ENCODE measurements around the gene PRAME. TPM values are rescaled to one million over a fixed set of nuclear protein-coding genes. Genes with fewer than 3 reads are reported as not detected.
"Not testable (repeated sequence)": the region's sequence is repeated elsewhere in the genome, so short reads cannot be mapped to it uniquely, and the experiment has no call there.

PRAME gene
- total and polyA plus RNA-seq, 2 experiments from 2014 or later, result not detected

- not testable (repeated sequence) for H3K27ac Mint-ChIP-seq; H3K4me3 Mint-ChIP-seq; H3K4me3 ChIP-seq; H3K9me3 Mint-ChIP-seq; H3K36me3 Mint-ChIP-seq (ENCODE audit: low read depth); H3K4me1 Mint-ChIP-seq; H3K27ac ChIP-seq (ENCODE audit: low read depth); H2AFZ ChIP-seq; H3K4me2 ChIP-seq; H3K4me1 ChIP-seq (ENCODE audit: insufficient read depth); H3K79me2 ChIP-seq (replicated peaks; ENCODE audit: insufficient read depth); H3K9me2 ChIP-seq (ENCODE audit: insufficient read depth); H3F3A ChIP-seq (replicated peaks; ENCODE audit: low read depth); H3K36me3 ChIP-seq (ENCODE audit: insufficient read depth); ATAC-seq; DNase-seq (ENCODE audit: low spot score); H4K20me1 ChIP-seq (replicated peaks; ENCODE audit: insufficient read depth)
- peaks cover 98% of the 10 kb centered on the region for H3K27me3 ChIP-seq (ENCODE audit: insufficient read depth)
- peaks cover 62% of the 10 kb centered on the region for H3K27me3 Mint-ChIP-seq (ENCODE audit: insufficient read depth, low read depth, poor library complexity)
These were observed 26.5 kb downstream of the PRAME start for GRCh38 chr22:22532547-22533071.

- no peaks in the 10 kb centered on the region for H3F3A ChIP-seq (replicated peaks; ENCODE audit: low read depth)
- no peak overlapping the region for H3K27ac ChIP-seq (ENCODE audit: low read depth)
- no peaks in the 10 kb centered on the region for H3K36me3 Mint-ChIP-seq (ENCODE audit: low read depth)
- H3K27ac Mint-ChIP-seq, result no peak overlapping the region
- H3K4me1 Mint-ChIP-seq, result no peaks in the 10 kb centered on the region
- no peak for ATAC-seq
- H3K9me2 ChIP-seq (ENCODE audit: insufficient read depth), result no peaks in the 10 kb centered on the region
- no peak overlapping the region for H3K4me2 ChIP-seq
- no peak overlapping the region for H2AFZ ChIP-seq
- no peak overlapping the region for H3K4me3 Mint-ChIP-seq
- no peak for DNase-seq (ENCODE audit: low spot score)
- no peaks in the 10 kb centered on the region for H3K79me2 ChIP-seq (replicated peaks; ENCODE audit: insufficient read depth)
- H4K20me1 ChIP-seq (replicated peaks; ENCODE audit: insufficient read depth), result no peaks in the 10 kb centered on the region
- H3K4me1 ChIP-seq (ENCODE audit: insufficient read depth), result no peaks in the 10 kb centered on the region
- H3K36me3 ChIP-seq (ENCODE audit: insufficient read depth), result no peaks in the 10 kb centered on the region
- no peaks in the 10 kb centered on the region for H3K9me3 Mint-ChIP-seq
- no peak overlapping the region for H3K4me3 ChIP-seq
- H3K27me3 Mint-ChIP-seq (ENCODE audit: insufficient read depth, low read depth, poor library complexity), result peaks cover 59% of the 10 kb centered on the region
- peaks cover 98% of the 10 kb centered on the region for H3K27me3 ChIP-seq (ENCODE audit: insufficient read depth)
- TF ChIP-seq ETS1 (IDR thresholded peaks at IDR 0.05) (no peak), CREB1 (CRISPR knock-in tag; IDR thresholded peaks at IDR 0.05; ENCODE audit: low read depth) (no peak), CTCF (conservative IDR thresholded peaks at IDR 0.05; ENCODE audit: low read depth in 2 of 2) (no peak), ZNF331 (CRISPR knock-in tag; IDR thresholded peaks at IDR 0.05; ENCODE audit: low read depth) (no peak), NANOG (IDR thresholded peaks at IDR 0.05; ENCODE audit: borderline replicate concordance) (no peak), STAT1 (IDR thresholded peaks at IDR 0.05; ENCODE audit: unreplicated experiment) (no peak), EZH2phosphoT487 (IDR thresholded peaks at IDR 0.05; ENCODE audit: unreplicated experiment) (no peak), ZNF462 (CRISPR knock-in tag; IDR thresholded peaks at IDR 0.05) (no peak), ZNF114 (CRISPR knock-in tag; IDR thresholded peaks at IDR 0.05) (no peak), JUNB (IDR thresholded peaks at IDR 0.05; ENCODE audit: unreplicated experiment) (no peak), POLR2AphosphoS5 (IDR thresholded peaks at IDR 0.05; ENCODE audit: low read depth) (no peak)
These were observed 27.1 kb downstream of the PRAME start for GRCh38 chr22:22531770-22532546.
